ENCODE results near the gene RSL24D1. TPM values are rescaled to one million over a fixed set of nuclear protein-coding genes. Genes with fewer than 3 reads are reported as not detected.
"Not testable (repeated sequence)": the region's sequence is repeated elsewhere in the genome, so short reads cannot be mapped to it uniquely, and the experiment has no call there.

The RSL24D1 gene
- polyA plus RNA-seq, 2 donors = 46.8 to 49.6 TPM

- Histone ChIP-seq H3K9me3 (ENCODE audit: control insufficient read depth in 2 of 2, insufficient read depth in 1 of 2, low read depth in 1 of 2, low read length in 1 of 2) (no peaks in the 10 kb centered on the region), H3K4me3 (ENCODE audit: low read depth in 1 of 2, low read length in 2 of 2) (no peak overlapping the region), H3K27ac (ENCODE audit: low read depth in 2 of 2, low read length in 1 of 2) (no peak overlapping the region), H3K27me3 (ENCODE audit: control insufficient read depth in 1 of 2, insufficient read depth in 2 of 2, low read length in 2 of 2) (no peaks in the 10 kb centered on the region), H3K4me1 (ENCODE audit: control insufficient read depth in 2 of 2, insufficient read depth in 2 of 2, low read length in 1 of 2) (no peaks in the 10 kb centered on the region), H3K36me3 (ENCODE audit: control insufficient read depth in 2 of 2, insufficient read depth in 2 of 2, low read length in 1 of 2) (peaks cover 0 to 2% of the 10 kb centered on the region in 2 donors)
- 73 to 81% methylated on average over 2 of the region's 2 CpGs for WGBS, 2 donors
Measured at GRCh38 chr15:55183679-55184078, 13.1 kb downstream of the RSL24D1 start.

DNA sequence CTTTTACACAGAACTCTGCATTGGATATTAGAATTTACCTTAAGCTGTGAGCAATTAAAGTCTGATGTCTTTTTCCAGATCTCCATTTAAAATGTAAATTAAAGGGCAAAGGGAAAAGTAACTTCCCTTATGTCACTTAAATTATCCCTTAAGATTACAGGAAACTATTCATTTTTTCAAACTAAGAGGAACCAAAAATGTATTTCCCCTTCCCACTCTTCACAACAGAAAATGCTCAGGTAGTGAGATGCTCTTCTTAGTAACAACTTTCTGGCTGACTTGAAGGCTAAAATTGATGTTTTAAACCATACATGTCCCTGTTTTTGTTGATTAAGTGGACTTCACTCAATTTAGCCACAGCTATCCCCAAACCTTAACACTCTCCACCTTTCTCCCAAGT, 17.6 kb downstream of the RSL24D1 start:
- Histone ChIP-seq H3K4me1 (ENCODE audit: control insufficient read depth in 2 of 2, insufficient read depth in 2 of 2, low read length in 1 of 2) (peaks cover 0 to 2% of the 10 kb centered on the region in 2 donors), H3K27me3 (ENCODE audit: control insufficient read depth in 1 of 2, insufficient read depth in 2 of 2, low read length in 2 of 2) (no peaks in the 10 kb centered on the region), H3K27ac (ENCODE audit: low read depth in 2 of 2, low read length in 1 of 2) (no peak overlapping the region), H3K9me3 (ENCODE audit: control insufficient read depth in 2 of 2, insufficient read depth in 1 of 2, low read depth in 1 of 2, low read length in 1 of 2) (no peaks in the 10 kb centered on the region), H3K36me3 (ENCODE audit: control insufficient read depth in 2 of 2, insufficient read depth in 2 of 2, low read length in 1 of 2) (no peaks in the 10 kb centered on the region), H3K4me3 (ENCODE audit: low read depth in 1 of 2, low read length in 2 of 2) (no peak overlapping the region)

DNA sequence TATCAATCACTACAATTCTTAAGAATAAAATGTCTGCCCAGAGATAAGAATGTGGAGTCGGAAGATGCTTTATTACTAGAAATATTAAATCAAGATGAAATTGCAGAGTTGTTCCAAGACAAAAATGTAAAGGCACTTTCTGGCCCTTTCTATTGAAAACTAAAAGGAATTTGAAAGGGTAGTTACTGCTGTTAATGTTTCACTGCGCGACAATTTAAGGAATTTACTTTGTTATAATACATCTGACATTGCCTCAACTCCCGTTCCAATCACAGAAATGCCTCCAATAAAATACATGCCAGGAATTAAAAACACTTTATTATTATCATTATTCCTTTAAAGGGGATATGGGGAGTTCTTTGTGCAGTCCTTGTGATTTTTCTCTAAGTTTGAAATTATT, 26.4 kb downstream of the RSL24D1 start:
- Histone ChIP-seq H3K27ac (ENCODE audit: low read depth in 2 of 2, low read length in 1 of 2) (no peak overlapping the region), H3K27me3 (ENCODE audit: control insufficient read depth in 1 of 2, insufficient read depth in 2 of 2, low read length in 2 of 2) (no peaks in the 10 kb centered on the region), H3K36me3 (ENCODE audit: control insufficient read depth in 2 of 2, insufficient read depth in 2 of 2, low read length in 1 of 2) (no peaks in the 10 kb centered on the region), H3K9me3 (ENCODE audit: control insufficient read depth in 2 of 2, insufficient read depth in 1 of 2, low read depth in 1 of 2, low read length in 1 of 2) (no peaks in the 10 kb centered on the region), H3K4me3 (ENCODE audit: low read depth in 1 of 2, low read length in 2 of 2) (no peak overlapping the region), H3K4me1 (ENCODE audit: control insufficient read depth in 2 of 2, insufficient read depth in 2 of 2, low read length in 1 of 2) (no peaks in the 10 kb centered on the region)
- 59 to 76% methylated on average over 4 of the region's 4 CpGs for WGBS, 2 donors

- Histone ChIP-seq H3K27me3 (ENCODE audit: control insufficient read depth in 1 of 2, insufficient read depth in 2 of 2, low read length in 2 of 2) (no peaks in the 10 kb centered on the region), H3K36me3 (ENCODE audit: control insufficient read depth in 2 of 2, insufficient read depth in 2 of 2, low read length in 1 of 2) (no peaks in the 10 kb centered on the region), H3K4me3 (ENCODE audit: low read depth in 1 of 2, low read length in 2 of 2) (no peak overlapping the region), H3K4me1 (ENCODE audit: control insufficient read depth in 2 of 2, insufficient read depth in 2 of 2, low read length in 1 of 2) (no peaks in the 10 kb centered on the region), H3K9me3 (ENCODE audit: control insufficient read depth in 2 of 2, insufficient read depth in 1 of 2, low read depth in 1 of 2, low read length in 1 of 2) (no peaks in the 10 kb centered on the region), H3K27ac (ENCODE audit: low read depth in 2 of 2, low read length in 1 of 2) (no peak overlapping the region)
- 70 to 72% methylated on average over 11 of the region's 11 CpGs for WGBS, 2 donors
Measured at GRCh38 chr15:55168350-55168974, 28.3 kb downstream of the RSL24D1 start.

GRCh38 chr15:55164284-55164683, 32.5 kb downstream of the RSL24D1 start:
- 79 to 80% methylated on average over 4 of the region's 4 CpGs for WGBS, 2 donors

GRCh38 chr15:55151631-55152030, 45.1 kb downstream of the RSL24D1 start:
- H3K36me3 ChIP-seq (ENCODE audit: control insufficient read depth in 2 of 2, insufficient read depth in 2 of 2, low read length in 1 of 2) = no peaks in the 10 kb centered on the region
- no peak overlapping the region for H3K27ac ChIP-seq (ENCODE audit: low read depth in 2 of 2, low read length in 1 of 2)
- H3K4me3 ChIP-seq (ENCODE audit: low read depth in 1 of 2, low read length in 2 of 2) = no peak overlapping the region
- H3K4me1 ChIP-seq (ENCODE audit: control insufficient read depth in 2 of 2, insufficient read depth in 2 of 2, low read length in 1 of 2) = no peaks in the 10 kb centered on the region
- WGBS, 2 donors = 49 to 56% methylated on average over 3 of the region's 3 CpGs
- no peaks in the 10 kb centered on the region for H3K27me3 ChIP-seq (ENCODE audit: control insufficient read depth in 1 of 2, insufficient read depth in 2 of 2, low read length in 2 of 2)
- H3K9me3 ChIP-seq (ENCODE audit: control insufficient read depth in 2 of 2, insufficient read depth in 1 of 2, low read depth in 1 of 2, low read length in 1 of 2) = no peaks in the 10 kb centered on the region

More at GRCh38 chr15:55164284-55164683, 32.5 kb downstream of the RSL24D1 start:
- Histone ChIP-seq H3K9me3 (ENCODE audit: control insufficient read depth in 2 of 2, insufficient read depth in 1 of 2, low read depth in 1 of 2, low read length in 1 of 2) (no peaks in the 10 kb centered on the region), H3K4me3 (ENCODE audit: low read depth in 1 of 2, low read length in 2 of 2) (no peak overlapping the region), H3K27me3 (ENCODE audit: control insufficient read depth in 1 of 2, insufficient read depth in 2 of 2, low read length in 2 of 2) (no peaks in the 10 kb centered on the region), H3K36me3 (ENCODE audit: control insufficient read depth in 2 of 2, insufficient read depth in 2 of 2, low read length in 1 of 2) (no peaks in the 10 kb centered on the region), H3K27ac (ENCODE audit: low read depth in 2 of 2, low read length in 1 of 2) (no peak overlapping the region), H3K4me1 (ENCODE audit: control insufficient read depth in 2 of 2, insufficient read depth in 2 of 2, low read length in 1 of 2) (no peaks in the 10 kb centered on the region)

GRCh38 chr15:55143132-55143531, 53.6 kb downstream of the RSL24D1 start:
- WGBS, 2 donors = 87 to 92% methylated on average over 8 of the region's 8 CpGs
- not testable (repeated sequence) for H3K4me3 ChIP-seq (ENCODE audit: low read depth in 1 of 2, low read length in 2 of 2); H3K27ac ChIP-seq (ENCODE audit: low read depth in 2 of 2, low read length in 1 of 2)

DNA sequence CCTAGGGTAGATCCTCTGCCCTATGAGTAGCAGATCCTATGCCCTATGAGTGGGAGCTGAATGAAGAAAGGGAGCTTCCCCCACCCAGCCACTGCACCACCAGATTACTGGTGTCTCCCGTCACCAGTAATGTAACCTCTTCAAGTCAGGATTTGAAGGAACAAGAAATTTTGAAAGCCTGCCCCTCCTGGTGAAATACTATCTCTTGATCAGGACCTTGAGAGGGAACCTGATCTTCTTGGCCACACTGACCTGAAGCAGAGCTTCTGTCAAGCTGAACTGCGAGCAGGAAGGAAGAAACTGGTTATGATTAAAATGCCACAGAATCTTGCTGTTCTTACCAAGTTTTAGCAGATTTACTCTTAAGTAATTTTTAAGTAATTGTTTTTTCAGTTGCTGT, 62.8 kb downstream of the RSL24D1 start:
- no peaks in the 10 kb centered on the region for H3K4me1 ChIP-seq (ENCODE audit: control insufficient read depth in 2 of 2, insufficient read depth in 2 of 2, low read length in 1 of 2)
- 86% methylated on average over 2 of the region's 2 CpGs for WGBS, 2 donors
- no peaks in the 10 kb centered on the region for H3K36me3 ChIP-seq (ENCODE audit: control insufficient read depth in 2 of 2, insufficient read depth in 2 of 2, low read length in 1 of 2)
- H3K27me3 ChIP-seq (ENCODE audit: control insufficient read depth in 1 of 2, insufficient read depth in 2 of 2, low read length in 2 of 2) = no peaks in the 10 kb centered on the region
- no peak overlapping the region for H3K27ac ChIP-seq (ENCODE audit: low read depth in 2 of 2, low read length in 1 of 2)
- no peak overlapping the region for H3K4me3 ChIP-seq (ENCODE audit: low read depth in 1 of 2, low read length in 2 of 2)
- H3K9me3 ChIP-seq (ENCODE audit: control insufficient read depth in 2 of 2, insufficient read depth in 1 of 2, low read depth in 1 of 2, low read length in 1 of 2) = peaks cover 0 to 3% of the 10 kb centered on the region in 2 donors

More at GRCh38 chr15:55143132-55143531, 53.6 kb downstream of the RSL24D1 start:
- not testable (repeated sequence) for H3K36me3 ChIP-seq (ENCODE audit: control insufficient read depth in 2 of 2, insufficient read depth in 2 of 2, low read length in 1 of 2); H3K9me3 ChIP-seq (ENCODE audit: control insufficient read depth in 2 of 2, insufficient read depth in 1 of 2, low read depth in 1 of 2, low read length in 1 of 2); H3K27me3 ChIP-seq (ENCODE audit: control insufficient read depth in 1 of 2, insufficient read depth in 2 of 2, low read length in 2 of 2); H3K4me1 ChIP-seq (ENCODE audit: control insufficient read depth in 2 of 2, insufficient read depth in 2 of 2, low read length in 1 of 2)

DNA sequence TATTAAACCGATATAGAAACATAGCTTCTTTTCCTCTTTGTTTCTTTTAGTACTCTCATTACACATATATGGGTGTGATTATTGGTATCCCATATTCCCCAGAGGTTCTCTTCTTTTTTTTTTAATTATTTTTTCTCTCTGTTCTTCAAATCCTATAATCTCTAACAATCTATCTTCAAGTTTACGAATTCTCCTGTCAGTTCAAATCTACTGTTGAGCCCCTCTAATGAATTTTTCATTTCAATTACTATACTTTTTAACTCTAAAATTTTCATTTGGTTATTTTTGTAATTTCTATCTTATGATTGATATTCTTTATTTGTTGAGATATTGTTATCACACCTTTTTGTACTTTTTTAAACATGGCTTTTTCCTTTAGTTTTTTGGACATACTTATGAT, 64.1 kb downstream of the RSL24D1 start:
- H3K4me1 ChIP-seq (ENCODE audit: control insufficient read depth in 2 of 2, insufficient read depth in 2 of 2, low read length in 1 of 2) = no peaks in the 10 kb centered on the region
- H3K36me3 ChIP-seq (ENCODE audit: control insufficient read depth in 2 of 2, insufficient read depth in 2 of 2, low read length in 1 of 2) = no peaks in the 10 kb centered on the region
- H3K27me3 ChIP-seq (ENCODE audit: control insufficient read depth in 1 of 2, insufficient read depth in 2 of 2, low read length in 2 of 2) = no peaks in the 10 kb centered on the region
- H3K9me3 ChIP-seq (ENCODE audit: control insufficient read depth in 2 of 2, insufficient read depth in 1 of 2, low read depth in 1 of 2, low read length in 1 of 2) = peaks cover 0 to 3% of the 10 kb centered on the region in 2 donors
- WGBS, 2 donors = 88 to 90% methylated on average over 2 of the region's 2 CpGs
- no peak overlapping the region for H3K4me3 ChIP-seq (ENCODE audit: low read depth in 1 of 2, low read length in 2 of 2)
- H3K27ac ChIP-seq (ENCODE audit: low read depth in 2 of 2, low read length in 1 of 2) = no peak overlapping the region
